Retina (tissue), 1 donor: Measurements from ENCODE around the gene XPO5.
A peak's percentile ranks its signal among the peaks of the same experiment; 100 is the strongest.

ENCODE experiments used
- DNase-seq: peaks from one replicate; pipeline ENCODE4 v3.0.0-alpha.2; 2016

The XPO5 gene

GRCh38 chr6:43494766-43495165 lies 81.1 kb downstream of the XPO5 start:
- no peak for DNase-seq

DNA sequence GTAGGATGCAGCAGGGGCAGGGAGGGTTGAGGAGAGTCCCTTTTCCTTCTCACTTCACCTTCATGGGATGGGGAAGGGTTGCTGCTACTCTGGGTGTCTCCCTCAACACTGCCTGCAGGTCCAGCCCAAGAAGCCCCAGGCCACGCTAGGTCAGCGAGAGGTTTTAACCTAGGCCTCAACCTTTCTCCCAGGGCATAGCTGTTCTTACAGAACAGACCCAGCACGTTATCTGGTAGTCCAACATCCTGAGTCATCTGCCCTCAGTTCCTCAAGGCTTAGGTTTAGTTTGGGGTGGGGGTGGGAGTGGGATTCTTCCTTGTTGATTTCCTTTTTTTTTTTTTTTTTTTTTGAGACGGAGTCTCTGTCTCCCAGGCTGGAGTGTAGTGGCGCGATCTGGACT lies 81.5 kb downstream of the XPO5 start:
- DNase-seq, result no peak

DNA sequence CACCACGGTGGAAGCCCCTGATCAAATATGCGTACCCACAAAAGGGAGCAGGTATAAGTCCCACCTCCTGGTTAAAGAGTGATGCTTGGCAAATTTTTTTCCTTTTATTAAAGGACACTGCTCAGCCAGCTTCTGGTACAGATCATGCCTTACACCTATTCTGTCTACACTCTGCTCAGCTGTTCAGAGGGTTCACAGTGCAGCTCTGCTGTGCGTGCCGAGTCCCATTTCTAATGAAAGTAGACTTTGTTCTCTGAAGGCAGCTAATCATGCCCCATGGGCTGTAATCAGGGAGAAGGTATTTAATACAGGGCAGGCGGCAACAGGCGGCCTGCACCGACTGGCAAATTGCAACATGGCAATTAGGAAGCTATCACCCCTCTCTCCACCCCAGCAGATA lies 82.0 kb downstream of the XPO5 start:
- DNase-seq, result no peak

GRCh38 chr6:43493230-43493629 lies 82.6 kb downstream of the XPO5 start:
- DNase-seq, result no peak

DNA sequence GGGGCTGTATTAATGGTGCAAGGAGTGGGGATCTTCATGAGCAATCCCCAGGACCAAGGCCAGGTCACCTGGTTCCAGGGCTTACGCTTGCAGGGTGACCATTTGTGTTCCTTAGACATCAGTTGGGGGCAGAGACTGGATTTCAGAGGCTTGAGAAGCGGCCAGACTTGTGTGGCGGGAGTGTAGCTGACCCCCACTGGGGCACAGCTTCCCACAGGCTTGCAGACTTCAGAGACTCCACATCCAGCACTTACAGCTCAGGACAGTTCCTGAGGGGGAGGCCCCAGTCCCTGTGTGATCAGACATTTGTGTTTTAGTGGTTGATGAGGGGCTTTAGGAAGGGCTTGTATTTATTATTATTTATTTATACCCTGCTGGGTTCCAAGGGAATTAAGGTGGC lies 83.2 kb downstream of the XPO5 start:
- DNase-seq, result no peak

GRCh38 chr6:43491750-43492661 lies 83.8 kb downstream of the XPO5 start:
- no peak for DNase-seq

GRCh38 chr6:43490523-43490939 lies 85.3 kb downstream of the XPO5 start:
- no peak for DNase-seq

- DNase-seq, result peak; percentile 69
Observed at GRCh38 chr6:43489277-43490072, 86.4 kb downstream of the XPO5 start.

- no peak for DNase-seq
Observed at GRCh38 chr6:43488667-43489276, 87.1 kb downstream of the XPO5 start.

DNA sequence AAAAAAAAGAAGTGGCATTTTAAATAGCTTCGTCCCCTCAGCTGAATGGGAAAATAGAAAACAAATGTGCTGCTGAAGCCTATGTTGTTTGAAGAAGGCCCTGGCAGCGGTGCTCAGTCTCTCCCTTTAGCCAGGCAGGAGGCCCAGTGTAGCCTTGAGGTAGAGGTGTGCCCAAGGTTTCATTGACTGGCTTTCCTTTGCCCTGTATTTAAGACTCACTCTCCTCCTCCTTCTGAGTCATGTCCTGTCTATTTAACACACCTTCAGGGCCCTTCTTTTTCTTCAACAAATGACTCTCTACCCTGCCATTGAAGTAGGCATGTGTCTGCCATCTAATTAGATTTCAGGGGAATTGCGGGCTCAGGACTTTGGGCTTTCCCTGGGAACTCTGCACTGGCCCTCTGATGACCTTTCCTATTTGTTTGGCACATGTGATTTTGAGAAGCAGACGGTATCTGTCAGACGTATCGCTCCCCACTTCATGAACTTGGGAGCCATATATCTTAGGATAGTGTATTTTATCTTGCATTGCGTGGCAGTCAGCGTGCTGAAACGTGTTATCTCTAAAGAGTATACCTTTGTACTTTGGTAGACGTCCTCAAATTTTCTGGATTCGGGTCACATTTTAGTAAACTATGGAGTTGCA lies 94.1 kb downstream of the XPO5 start:
- no peak for DNase-seq

- no peak for DNase-seq
Observed at GRCh38 chr6:43481075-43481474, 94.8 kb downstream of the XPO5 start.

DNA sequence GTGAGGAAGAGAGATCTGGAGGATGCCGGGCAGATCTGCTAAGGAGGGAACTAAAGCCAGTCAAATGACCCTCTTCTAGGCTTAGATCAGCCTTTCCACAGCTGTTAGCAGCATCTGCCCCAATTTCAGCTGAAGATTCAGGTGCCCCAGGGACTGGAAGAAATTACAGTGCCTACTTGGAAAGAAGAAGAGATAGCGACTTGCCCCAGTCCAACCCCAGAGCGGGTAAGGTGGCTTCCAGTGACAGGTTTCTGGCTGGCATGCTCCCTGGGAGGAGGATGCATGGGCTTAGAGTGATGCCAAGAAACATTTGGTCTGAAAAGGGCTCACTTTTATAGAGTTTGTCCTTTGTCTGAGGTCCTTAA lies 97.8 kb downstream of the XPO5 start:
- DNase-seq, result no peak

DNA sequence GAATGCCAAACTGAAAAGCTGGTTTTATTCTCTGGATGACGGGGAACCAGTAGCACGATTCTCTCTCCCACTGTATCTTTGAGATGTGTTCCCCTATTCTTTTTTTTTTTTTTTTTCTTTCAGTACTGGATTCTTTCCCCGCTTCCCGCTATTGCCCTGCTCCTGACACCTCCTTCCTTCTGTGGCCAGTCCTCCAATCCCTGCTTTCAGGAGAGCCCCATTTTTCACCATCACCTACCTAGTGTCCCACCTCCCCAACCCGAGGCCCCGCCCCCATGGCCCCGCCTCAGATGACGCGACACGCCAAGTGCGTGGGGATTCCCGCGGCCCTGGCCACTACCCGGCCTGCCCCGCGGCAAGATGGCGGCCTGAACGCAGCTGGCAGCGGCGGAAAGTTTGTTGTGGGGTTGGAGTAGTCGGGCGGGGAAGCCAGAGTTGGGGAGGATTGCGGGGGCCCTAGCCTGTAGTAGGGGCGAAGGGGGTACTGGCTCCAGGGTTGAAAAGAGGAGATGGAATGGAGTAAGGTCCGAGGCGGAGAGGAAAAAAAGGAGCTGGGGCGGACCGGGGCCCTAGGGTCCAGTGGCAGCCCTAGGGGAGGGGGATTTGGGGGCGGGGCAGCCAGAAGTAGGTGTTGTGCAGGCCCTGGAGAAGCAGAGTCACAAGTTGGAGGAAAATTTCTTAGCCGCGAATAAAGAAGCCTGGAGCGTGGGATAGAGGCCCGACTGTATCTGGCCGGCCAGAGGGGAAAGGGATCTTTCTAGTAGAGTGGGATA lies 98.4 kb downstream of the XPO5 start, which contains the start of gene TJAP1:
Gene TJAP1 (plus strand): TSS at position 336 of the 773 bp plus-strand sequence. CDS start 21,432 bp downstream, outside the sequence.
- DNase-seq, result peak; percentile 79

- DNase-seq, result no peak
Observed at GRCh38 chr6:43476746-43477145, 99.1 kb downstream of the XPO5 start.

DNA sequence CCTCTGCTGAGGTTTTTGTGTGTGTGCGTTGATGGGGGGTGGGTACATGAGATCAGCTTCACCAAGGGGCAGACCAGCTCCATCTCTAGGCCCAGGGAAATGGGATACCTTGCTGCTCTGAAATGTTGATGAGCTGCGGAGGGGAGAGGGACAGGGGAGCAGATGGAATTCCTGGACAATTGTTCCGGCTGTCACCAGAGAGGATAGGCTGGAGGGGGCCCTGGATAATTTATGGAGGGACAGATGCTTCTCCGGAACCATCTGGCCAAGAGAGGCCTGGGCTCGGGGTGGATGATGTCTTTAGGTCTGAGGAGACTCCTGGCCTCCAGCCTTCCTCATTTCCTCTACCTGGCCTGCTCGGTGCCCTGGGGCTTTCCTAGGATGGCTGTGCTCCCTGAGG lies 100.3 kb downstream of the XPO5 start:
- DNase-seq, result no peak

GRCh38 chr6:43472515-43472914 lies 103.3 kb downstream of the XPO5 start:
- DNase-seq, result no peak
